Progenitor cell of endocrine pancreas (in vitro differentiated cells): ENCODE measurements around the gene CCL1. TPM values are rescaled to one million over a fixed set of nuclear protein-coding genes. Genes with fewer than 3 reads are reported as not detected.

Source experiments
- DNase-seq: peaks from one replicate; pipeline ENCODE4 v3.0.0; 2021; ENCODE audit warnings: low spot score; ENCODE audit not compliant: unreplicated experiment
- H3K27ac Mint-ChIP-seq: 2 replicates; pipeline ENCODE4 v1.8.0; 2021; ENCODE audit warnings: mild to moderate bottlenecking, moderate library complexity, mixed read lengths
- H3K27me3 Mint-ChIP-seq: 2 replicates; pipeline ENCODE4 v1.8.0; 2021; ENCODE audit warnings: mixed read lengths
- H3K36me3 Mint-ChIP-seq: 2 replicates; pipeline ENCODE4 v1.8.0; 2022; ENCODE audit warnings: mixed read lengths; ENCODE audit not compliant: insufficient read depth
- H3K4me1 Mint-ChIP-seq: 2 replicates; pipeline ENCODE4 v1.8.0; 2021; ENCODE audit warnings: low read depth, mixed read lengths
- H3K4me3 Mint-ChIP-seq: 2 replicates; pipeline ENCODE4 v1.8.0; 2021; ENCODE audit warnings: low read depth, mild to moderate bottlenecking, moderate library complexity, mixed read lengths
- H3K9me3 Mint-ChIP-seq: 2 replicates; pipeline ENCODE4 v1.8.0; 2021; ENCODE audit warnings: low read depth, mixed read lengths
- CTCF ChIP-seq: fragments of 200-600 bp; sonication (generic); IDR thresholded peaks from one replicate; pipeline ENCODE4 v1.5.0; 2021; ENCODE audit warnings: antibody characterized with exemption, mild to moderate bottlenecking; ENCODE audit not compliant: unreplicated experiment
- total RNA-seq: library from RNA; stranded (reverse); gene quantifications from 2 replicates; pipeline ENCODE4 v1.2.1, GENCODE V29; 2021

CCL1 gene
- total RNA-seq, 1 donor from 2014 or later: not detected

- no peak for TF ChIP-seq CTCF
- H3K27ac Mint-ChIP-seq: no peak overlapping the region
- no peak for DNase-seq
- no peaks in the 10 kb centered on the region for H3K36me3 Mint-ChIP-seq
- H3K4me3 Mint-ChIP-seq: no peak overlapping the region
- H3K9me3 Mint-ChIP-seq: no peaks in the 10 kb centered on the region
- H3K4me1 Mint-ChIP-seq: peaks cover 3% of the 10 kb centered on the region
- H3K27me3 Mint-ChIP-seq: peaks cover 3% of the 10 kb centered on the region
Observed at GRCh38 chr17:34314279-34314678, 48.8 kb downstream of the CCL1 start.

DNA sequence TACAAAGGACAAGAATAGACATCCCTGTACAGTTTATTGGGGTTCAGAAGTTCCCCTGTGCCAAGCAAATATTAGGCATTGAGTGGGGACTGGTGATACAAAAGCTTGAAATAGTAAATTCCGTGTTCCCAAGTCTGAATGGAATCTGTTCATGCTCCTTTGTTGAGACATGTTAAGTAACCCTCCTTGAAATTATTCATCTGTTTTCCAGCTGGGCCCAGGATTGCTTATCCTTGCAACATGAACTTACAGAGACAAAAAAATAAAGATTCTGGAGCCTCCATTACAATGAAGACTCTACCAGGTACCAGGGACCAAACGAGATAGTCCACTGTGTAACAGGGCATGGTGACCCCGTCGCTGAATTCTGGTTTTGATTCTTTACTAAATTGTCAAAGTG, 49.9 kb downstream of the CCL1 start:
- Mint-ChIP-seq H3K36me3 (no peaks in the 10 kb centered on the region), H3K4me1 (peaks cover 3% of the 10 kb centered on the region)
- no peak for TF ChIP-seq CTCF

DNA sequence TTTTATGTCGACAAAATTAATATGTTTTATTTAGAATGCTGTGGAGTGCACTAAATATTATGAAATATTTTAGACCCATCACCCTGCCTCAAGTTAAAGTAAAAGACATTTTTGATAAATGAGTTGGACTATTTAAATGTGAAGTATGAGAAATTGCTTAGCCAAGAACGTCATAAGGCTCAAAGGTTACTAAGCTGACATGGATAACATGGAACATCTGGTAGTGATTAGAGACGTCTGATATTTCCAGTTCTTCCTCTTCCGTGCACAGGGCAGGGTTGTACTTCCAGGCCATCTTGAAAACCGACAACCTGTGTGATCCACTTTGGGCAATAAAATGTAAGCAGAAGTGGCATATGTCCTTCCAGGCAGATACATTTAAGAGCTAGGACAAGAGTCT, 51.0 kb downstream of the CCL1 start:
- H3K36me3 Mint-ChIP-seq: no peaks in the 10 kb centered on the region
- TF ChIP-seq CTCF: no peak
- H3K4me1 Mint-ChIP-seq: no peaks in the 10 kb centered on the region
- no peak overlapping the region for H3K27ac Mint-ChIP-seq
- no peaks in the 10 kb centered on the region for H3K9me3 Mint-ChIP-seq
- H3K27me3 Mint-ChIP-seq: peaks cover 3% of the 10 kb centered on the region
- no peak overlapping the region for H3K4me3 Mint-ChIP-seq
- no peak for DNase-seq

More for the DNA sequence above, 49.9 kb downstream of the CCL1 start:
- H3K9me3 Mint-ChIP-seq: no peaks in the 10 kb centered on the region
- no peak overlapping the region for H3K27ac Mint-ChIP-seq
- no peak overlapping the region for H3K4me3 Mint-ChIP-seq
- H3K27me3 Mint-ChIP-seq: peaks cover 3% of the 10 kb centered on the region
- no peak for DNase-seq

DNA sequence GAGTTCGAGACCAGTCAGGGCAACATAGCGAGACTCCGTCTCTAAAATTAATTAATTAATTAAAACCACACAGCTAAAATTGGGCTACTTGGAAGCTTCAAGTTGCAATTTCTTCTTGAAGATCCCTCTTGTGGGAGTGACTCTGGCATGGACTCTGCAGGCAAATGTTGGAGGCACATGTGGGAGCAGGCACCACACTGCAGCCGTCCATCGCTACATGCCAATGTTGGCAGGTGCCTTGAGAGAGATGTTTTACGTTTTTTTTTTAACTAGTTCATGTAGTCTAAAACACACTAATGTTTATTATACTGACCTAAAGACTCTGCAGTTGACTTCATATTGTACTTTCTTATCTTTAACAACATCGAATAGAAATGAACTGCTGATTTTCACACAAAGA, 51.7 kb downstream of the CCL1 start:
- no peaks in the 10 kb centered on the region for H3K4me1 Mint-ChIP-seq
- peaks cover 7% of the 10 kb centered on the region for H3K27me3 Mint-ChIP-seq
- H3K36me3 Mint-ChIP-seq: no peaks in the 10 kb centered on the region
- no peaks in the 10 kb centered on the region for H3K9me3 Mint-ChIP-seq
- H3K27ac Mint-ChIP-seq: no peak overlapping the region
- no peak for TF ChIP-seq CTCF
- no peak for DNase-seq
- no peak overlapping the region for H3K4me3 Mint-ChIP-seq

Other genes with a start within 250 kb of the CCL1 start
- gene CCL2, start 107.9 kb downstream of the CCL1 start, total RNA-seq: not detected in 2 replicates
- gene CCL7, start 93.0 kb downstream of the CCL1 start, total RNA-seq: not detected in 2 replicates
- not detected in 2 replicates for gene CCL11, start 77.5 kb downstream of the CCL1 start, total RNA-seq
- gene CCL8, start 43.8 kb downstream of the CCL1 start, total RNA-seq: not detected in 2 replicates
- gene CCL13, start 6.8 kb downstream of the CCL1 start, total RNA-seq: not detected in 2 replicates
- gene TMEM132E, start 216.3 kb upstream of the CCL1 start, total RNA-seq: 0.05 and 0.13 TPM in 2 replicates